K562 (cell line): ENCODE data around the gene KCNH2. TPM values are rescaled to one million over a fixed set of nuclear protein-coding genes. Genes with fewer than 3 reads are reported as not detected.
A peak's percentile ranks its signal among the peaks of the same experiment; 100 is the strongest.

Source experiments
- ATF2 ChIP-seq: sonication (generic); formaldehyde crosslinking; IDR thresholded peaks from 2 replicates; pipeline ENCODE4 v1.8.1; 2022; ENCODE audit warnings: missing genetic modification reagents
- BRD4 ChIP-seq: fragments of 200-600 bp; sonication (generic); IDR thresholded peaks from 2 replicates; pipeline ENCODE4 v1.6.1; 2017; ENCODE audit warnings: inconsistent platforms
- DACH1 ChIP-seq: fragments of 450-650 bp; IDR thresholded peaks from 2 replicates; pipeline ENCODE4 v1.6.1; 2018; ENCODE audit not compliant: partially characterized antibody
- EZH2 ChIP-seq: IDR thresholded peaks from 2 replicates; pipeline ENCODE4 v1.6.1; 2012; ENCODE audit warnings: low read depth, mild to moderate bottlenecking, inconsistent platforms, low read length, borderline replicate concordance
- FOXA3 ChIP-seq, 2 experiments: fragments of 450-650 bp in 1 of 2; sonication (generic) in 1 of 2; formaldehyde crosslinking; IDR thresholded peaks in 1 of 2; conservative IDR thresholded peaks in 1 of 2; 2 replicates each; pipeline versions ENCODE4 v1.4.0 to v1.8.0; 2020 to 2022; ENCODE audit warnings: mild to moderate bottlenecking in 2 of 2, missing genetic modification reagents in 1 of 2
- POLR2B ChIP-seq: fragments of 450-650 bp; IDR thresholded peaks from 2 replicates; pipeline ENCODE4 v1.6.1; 2018; ENCODE audit warnings: low read depth; ENCODE audit not compliant: partially characterized antibody
- SRSF3 ChIP-seq: fragments of 200-400 bp; formaldehyde crosslinking; IDR thresholded peaks from 2 replicates; pipeline ENCODE4 v1.6.1; 2016; ENCODE audit warnings: mild to moderate bottlenecking, low read length, moderate library complexity; ENCODE audit not compliant: insufficient read depth
- TRIM24 ChIP-seq, 2 experiments: fragments of 450-650 bp; IDR thresholded peaks; 2 replicates each; pipeline ENCODE4 v1.6.1; 2016
- UBTF ChIP-seq, 2 experiments: IDR thresholded peaks; 2 replicates each; pipeline ENCODE4 v1.6.1; 2012; ENCODE audit warnings: improper control_type of control experiment in 2 of 2, low read depth in 2 of 2, low read length in 2 of 2, borderline replicate concordance in 1 of 2
- ZBTB40 ChIP-seq, 2 experiments: fragments of 450-650 bp in 1 of 2; sonication (generic) in 1 of 2; formaldehyde crosslinking in 1 of 2; IDR thresholded peaks; 2 replicates each; pipeline versions ENCODE4 v1.7.1 to v1.9.0; 2016 to 2022; ENCODE audit warnings: inconsistent platforms in 1 of 2, mild to moderate bottlenecking in 1 of 2, missing genetic modification reagents in 1 of 2
- polyA plus RNA-seq, 8 experiments: library from polyadenylated mRNA; depleted of rRNA in 4 of 8; stranded (reverse) in 5 of 8; unstranded in 3 of 8; fragments of >200 nt; fragmentation: Nextera tagmentation in 2 of 8; fragmentation: Illumina TruSeq in 1 of 8; extraction: Ambion mirVana in 2 of 8; extraction: Trizol in 1 of 8; gene quantifications; 2 replicates each; pipeline versions ENCODE4 v1.2.1 to v1.2.3, GENCODE V29; 2011 to 2014; ENCODE audit warnings: inconsistent platforms in 1 of 8, missing spikeins in 1 of 8
- total RNA-seq, 7 experiments: library from RNA; depleted of rRNA in 6 of 7; stranded (reverse); fragments of >200 nt in 6 of 7; fragmentation: Illumina TruSeq in 2 of 7; extraction: Trizol in 2 of 7; gene quantifications; 2 replicates each; pipeline versions ENCODE4 v1.2.1 to v1.2.3, GENCODE V29; 2011 to 2021; ENCODE audit warnings: low replicate concordance in 1 of 7

Gene KCNH2
- total and polyA plus RNA-seq, 9 of the 15 experiments (the other 6 are each of a cell fraction or from before 2014, with no cell fraction given) = 18.1 to 368 (median 218) TPM

- TF ChIP-seq UBTF (IDR thresholded peaks at IDR 0.05; ENCODE audit: borderline replicate concordance in 1 of 2, low read depth in 2 of 2, low read length in 2 of 2) = peak in 1 of 2 experiments; percentile 50; a peak in 1 of 4 replicates
- TF ChIP-seq POLR2B = peak; percentile 39
- TF ChIP-seq TRIM24 (IDR thresholded peaks at IDR 0.05) = peak; percentile 97
- TF ChIP-seq BRD4 = no peak
- TF ChIP-seq ATF2 (CRISPR knock-in tag) = no peak
- TF ChIP-seq SRSF3 = peak; percentile 63; the same call in 1 of the 2 replicates
- TF ChIP-seq FOXA3 (CRISPR knock-in tag; conservative IDR thresholded peaks at IDR 0.05 in 1 of 2, IDR thresholded peaks at IDR 0.05 in 1 of 2) = peak; percentile 62 to 72; a peak in 3 of 4 replicates
- peak; percentile 55 for TF ChIP-seq ZBTB40 (IDR thresholded peaks at IDR 0.05)
- TF ChIP-seq ZBTB40 (CRISPR knock-in tag; IDR thresholded peaks at IDR 0.05) = no peak
- no peak for TF ChIP-seq EZH2
- TF ChIP-seq DACH1 = peak; percentile 71
These were observed 18.1 kb downstream of the KCNH2 start (continued) for GRCh38 chr7:150959739-150960734.
